ENCODE results near the gene AKAP12. TPM values are rescaled to one million over a fixed set of nuclear protein-coding genes. Genes with fewer than 3 reads are reported as not detected.

The AKAP12 gene
- polyA plus RNA-seq, 3 donors from 2014 or later = 0.19 to 0.21 TPM; not detected in 1

- Mint-ChIP-seq H3K9me3 (no peaks in the 10 kb centered on the region), H3K36me3 (no peaks in the 10 kb centered on the region), H3K27me3 (ENCODE audit: low read depth in 3 of 3) (peaks cover 0 to 5% (median 5%) of the 10 kb centered on the region in 3 donors), H3K27ac (no peak overlapping the region), H3K4me1 (no peaks in the 10 kb centered on the region), H3K4me3 (no peak overlapping the region)
- no peak for DNase-seq
Observed at GRCh38 chr6:151219192-151219591, 20.6 kb upstream of the AKAP12 start.

- H3K27me3 Mint-ChIP-seq (ENCODE audit: low read depth in 3 of 3) = peaks cover 2 to 3% (median 3%) of the 10 kb centered on the region in 3 donors
- no peaks in the 10 kb centered on the region for H3K36me3 Mint-ChIP-seq
- DNase-seq = no peak
- no peaks in the 10 kb centered on the region for H3K4me1 Mint-ChIP-seq
- H3K4me3 Mint-ChIP-seq = no peak overlapping the region
- H3K27ac Mint-ChIP-seq = no peak overlapping the region
- no peaks in the 10 kb centered on the region for H3K9me3 Mint-ChIP-seq
Observed at GRCh38 chr6:151224076-151224475, 15.7 kb upstream of the AKAP12 start.

- Mint-ChIP-seq H3K36me3 (no peaks in the 10 kb centered on the region), H3K4me3 (no peak overlapping the region), H3K27ac (no peak overlapping the region), H3K9me3 (no peaks in the 10 kb centered on the region), H3K4me1 (no peaks in the 10 kb centered on the region), H3K27me3 (ENCODE audit: low read depth in 3 of 3) (peaks cover 2 to 6% (median 3%) of the 10 kb centered on the region in 3 donors)
- no peak for DNase-seq
Observed at GRCh38 chr6:151225919-151226318, 13.8 kb upstream of the AKAP12 start.

GRCh38 chr6:151228788-151229400 is 10.9 kb upstream of the AKAP12 start:
- H3K9me3 Mint-ChIP-seq = no peaks in the 10 kb centered on the region
- peaks cover 1 to 6% (median 2%) of the 10 kb centered on the region in 3 donors for H3K27me3 Mint-ChIP-seq (ENCODE audit: low read depth in 3 of 3)
- DNase-seq = no peak
- H3K4me1 Mint-ChIP-seq = no peaks in the 10 kb centered on the region
- no peak overlapping the region for H3K4me3 Mint-ChIP-seq
- H3K27ac Mint-ChIP-seq = no peak overlapping the region
- no peaks in the 10 kb centered on the region for H3K36me3 Mint-ChIP-seq

GRCh38 chr6:151229401-151230276 is 10.1 kb upstream of the AKAP12 start:
- Mint-ChIP-seq H3K36me3 (no peaks in the 10 kb centered on the region), H3K9me3 (no peaks in the 10 kb centered on the region), H3K27ac (no peak overlapping the region), H3K4me1 (no peaks in the 10 kb centered on the region), H3K27me3 (ENCODE audit: low read depth in 3 of 3) (peaks cover 0 to 8% (median 2%) of the 10 kb centered on the region in 3 donors), H3K4me3 (no peak overlapping the region)
- DNase-seq = no peak

GRCh38 chr6:151230277-151230577 is 9.5 kb upstream of the AKAP12 start:
- no peaks in the 10 kb centered on the region for H3K4me1 Mint-ChIP-seq
- H3K9me3 Mint-ChIP-seq = no peaks in the 10 kb centered on the region
- no peak for DNase-seq
- no peak overlapping the region for H3K4me3 Mint-ChIP-seq
- H3K27me3 Mint-ChIP-seq (ENCODE audit: low read depth in 3 of 3) = peaks cover 0 to 8% (median 2%) of the 10 kb centered on the region in 3 donors
- no peaks in the 10 kb centered on the region for H3K36me3 Mint-ChIP-seq
- no peak overlapping the region for H3K27ac Mint-ChIP-seq

- Mint-ChIP-seq H3K4me3 (no peak overlapping the region), H3K27me3 (ENCODE audit: low read depth in 3 of 3) (peaks cover 0 to 10% (median 2%) of the 10 kb centered on the region in 3 donors), H3K36me3 (no peaks in the 10 kb centered on the region), H3K27ac (no peak overlapping the region), H3K4me1 (no peaks in the 10 kb centered on the region), H3K9me3 (no peaks in the 10 kb centered on the region)
- DNase-seq = no peak
Observed at GRCh38 chr6:151232899-151233298, 6.9 kb upstream of the AKAP12 start.

- Mint-ChIP-seq H3K4me3 (no peak overlapping the region), H3K9me3 (no peaks in the 10 kb centered on the region), H3K27ac (no peak overlapping the region), H3K36me3 (no peaks in the 10 kb centered on the region), H3K27me3 (ENCODE audit: low read depth in 3 of 3) (peaks cover 0 to 11% (median 0%) of the 10 kb centered on the region in 3 donors), H3K4me1 (no peaks in the 10 kb centered on the region)
- no peak for DNase-seq
Observed at GRCh38 chr6:151233731-151234130, 6.0 kb upstream of the AKAP12 start.

GRCh38 chr6:151236668-151237401 is 2.9 kb upstream of the AKAP12 start:
- Mint-ChIP-seq H3K27ac (no peak overlapping the region), H3K4me3 (no peak overlapping the region), H3K27me3 (ENCODE audit: low read depth in 3 of 3) (peaks cover 2 to 16% (median 9%) of the 10 kb centered on the region in 3 donors), H3K4me1 (peaks cover 4 to 5% of the 10 kb centered on the region in 2 donors), H3K9me3 (no peaks in the 10 kb centered on the region), H3K36me3 (no peaks in the 10 kb centered on the region)
- DNase-seq = no peak

- peak overlapping the region in 1 of 5 donors; percentile 13 for H3K4me3 Mint-ChIP-seq
- peaks cover 6 to 18% (median 15%) of the 10 kb centered on the region in 3 donors for H3K27me3 Mint-ChIP-seq (ENCODE audit: low read depth in 3 of 3)
- no peak for DNase-seq
- H3K27ac Mint-ChIP-seq = no peak overlapping the region
- no peaks in the 10 kb centered on the region for H3K36me3 Mint-ChIP-seq
- peaks cover 4 to 5% of the 10 kb centered on the region in 2 donors for H3K4me1 Mint-ChIP-seq
- H3K9me3 Mint-ChIP-seq = no peaks in the 10 kb centered on the region
Observed at GRCh38 chr6:151240036-151240685, 394 bp downstream of the AKAP12 start.

GRCh38 chr6:151240791-151241642 is 1.2 kb downstream of the AKAP12 start:
- Mint-ChIP-seq H3K36me3 (no peaks in the 10 kb centered on the region), H3K27me3 (ENCODE audit: low read depth in 3 of 3) (peaks cover 6 to 18% (median 15%) of the 10 kb centered on the region in 3 donors), H3K4me3 (no peak overlapping the region), H3K27ac (no peak overlapping the region), H3K4me1 (peaks cover 4 to 5% of the 10 kb centered on the region in 2 donors), H3K9me3 (no peaks in the 10 kb centered on the region)
- DNase-seq = no peak

GRCh38 chr6:151241853-151242252 is 2.1 kb downstream of the AKAP12 start:
- H3K27me3 Mint-ChIP-seq (ENCODE audit: low read depth in 3 of 3) = peaks cover 6 to 18% (median 13%) of the 10 kb centered on the region in 3 donors
- no peak for DNase-seq
- H3K4me1 Mint-ChIP-seq = peaks cover 4 to 5% of the 10 kb centered on the region in 2 donors
- no peaks in the 10 kb centered on the region for H3K9me3 Mint-ChIP-seq
- no peaks in the 10 kb centered on the region for H3K36me3 Mint-ChIP-seq
- no peak overlapping the region for H3K27ac Mint-ChIP-seq
- no peak overlapping the region for H3K4me3 Mint-ChIP-seq

GRCh38 chr6:151242420-151242861 is 2.7 kb downstream of the AKAP12 start:
- Mint-ChIP-seq H3K27ac (no peak overlapping the region), H3K4me3 (no peak overlapping the region), H3K9me3 (no peaks in the 10 kb centered on the region), H3K36me3 (no peaks in the 10 kb centered on the region), H3K4me1 (peaks cover 4 to 5% of the 10 kb centered on the region in 2 donors), H3K27me3 (ENCODE audit: low read depth in 3 of 3) (peaks cover 6 to 18% (median 13%) of the 10 kb centered on the region in 3 donors)
- DNase-seq = no peak

All from immature natural killer cell (primary cell).